GM21515 (cell line): ENCODE results near the gene CAP2.

Experiments used
- ATAC-seq: cut with Tn5 transposase; IDR thresholded peaks from one replicate; pipeline ENCODE4 v1.9.1; 2021; ENCODE audit not compliant: unreplicated experiment

CAP2 gene

DNA sequence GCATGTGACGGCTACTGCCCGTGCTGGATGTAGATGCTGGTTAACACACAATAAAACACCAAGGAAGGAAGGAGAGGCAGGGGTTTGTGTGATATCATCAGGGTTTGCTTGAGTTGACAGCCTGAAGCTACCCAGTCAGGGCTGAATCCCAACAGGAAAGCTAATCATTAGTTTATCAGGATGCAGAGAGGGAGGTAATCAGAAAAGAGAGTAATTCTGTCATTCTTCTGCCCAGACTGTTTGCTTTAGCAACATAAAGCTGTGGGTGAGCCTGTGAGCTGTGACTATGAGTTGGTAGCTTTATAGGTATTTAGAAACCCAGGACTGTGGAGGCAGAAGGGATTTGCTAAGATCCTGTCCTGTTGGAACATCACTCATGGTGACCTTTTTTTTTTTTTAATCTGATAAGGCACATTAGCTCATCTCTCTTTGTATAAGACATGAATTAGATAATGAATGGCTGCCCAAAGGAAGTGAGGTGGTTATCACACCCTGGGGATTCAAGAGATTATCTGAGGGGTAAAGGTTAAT is 79.3 kb downstream of the CAP2 start:
- ATAC-seq, result no peak

DNA sequence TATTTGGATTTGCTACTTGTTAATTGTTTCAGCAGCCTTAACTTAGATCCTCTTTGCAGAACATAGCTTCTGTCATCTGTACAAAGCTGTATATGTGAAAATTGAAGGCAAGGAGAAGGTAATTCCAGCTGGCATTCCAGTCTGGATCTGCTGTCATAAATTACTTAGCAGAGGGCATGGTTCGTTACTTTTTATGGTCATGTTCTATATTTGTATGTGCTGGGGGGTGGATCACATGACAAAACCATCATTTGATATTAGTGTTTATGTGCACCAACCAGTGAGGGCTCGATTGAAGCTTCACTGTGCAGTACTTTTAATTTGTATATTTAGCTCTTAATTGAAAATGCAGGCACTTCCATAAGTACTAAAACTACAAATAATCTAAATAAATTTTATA is 80.2 kb downstream of the CAP2 start:
- ATAC-seq, result no peak

DNA sequence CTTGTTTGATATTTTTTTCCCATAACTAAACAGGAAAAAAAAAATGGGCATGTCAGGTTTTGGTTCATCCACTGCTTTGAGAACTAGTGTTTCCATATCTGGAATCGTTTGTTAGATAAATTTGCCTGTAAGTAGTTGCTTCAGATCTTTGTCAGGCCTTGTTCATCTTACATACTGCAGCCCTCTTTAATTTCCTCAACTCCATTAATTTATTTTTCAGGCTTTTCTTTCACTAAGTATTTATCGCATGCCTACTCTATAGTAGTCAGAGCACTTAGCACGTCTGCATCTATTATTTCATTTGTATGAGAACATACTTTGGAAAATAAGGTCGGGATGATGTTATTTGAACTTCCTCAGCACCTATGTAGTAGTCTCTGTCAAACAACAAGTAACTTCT is 80.9 kb downstream of the CAP2 start:
- ATAC-seq, result no peak

DNA sequence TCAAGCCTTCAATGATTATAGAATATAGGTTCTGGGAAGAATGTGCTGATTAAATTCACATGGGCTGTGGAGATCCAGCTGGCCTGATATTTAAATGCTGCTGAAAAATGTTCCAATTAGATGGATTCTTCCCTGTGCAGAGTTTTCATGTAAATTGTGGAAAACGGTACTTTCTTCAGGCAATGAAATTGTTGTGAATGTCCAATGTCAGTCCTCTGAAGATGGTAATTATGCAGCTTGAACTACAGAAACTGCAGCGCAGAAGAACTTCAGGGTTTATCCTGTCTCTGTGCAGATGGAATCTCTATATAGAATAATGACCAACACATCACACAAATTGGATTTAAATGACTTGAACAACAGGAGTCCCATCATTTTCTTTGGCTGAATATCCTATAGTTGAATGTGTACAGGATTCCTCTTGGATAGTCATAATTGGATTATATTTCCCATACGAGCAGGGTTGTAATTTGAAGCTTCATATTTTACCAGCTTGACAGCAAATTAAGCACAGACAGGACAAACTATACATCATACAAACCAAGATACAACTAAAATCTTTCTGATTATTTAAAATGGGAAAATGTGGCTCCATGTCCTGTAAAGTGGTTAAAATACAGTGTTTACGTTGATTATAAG is 82.3 kb downstream of the CAP2 start:
- ATAC-seq, result no peak

DNA sequence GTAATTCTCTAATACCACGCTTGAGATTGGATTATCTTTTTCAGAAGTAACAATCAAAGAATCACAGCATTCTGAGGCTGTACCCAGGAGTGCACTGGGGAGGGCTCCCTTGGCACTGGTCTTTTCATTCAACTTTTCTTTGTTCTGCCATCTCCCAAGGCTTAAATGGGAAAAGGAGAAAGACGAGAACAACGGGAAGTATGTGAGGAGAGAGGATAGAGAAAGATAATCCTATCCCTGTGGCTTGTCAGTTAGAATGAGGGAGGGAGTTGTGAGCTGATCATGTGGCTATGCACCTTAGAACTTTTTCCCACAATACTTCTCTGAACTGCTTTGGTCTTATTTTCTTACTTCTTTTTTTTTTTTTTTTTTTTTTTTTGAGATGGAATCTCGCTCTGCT is 83.1 kb downstream of the CAP2 start:
- ATAC-seq, result no peak

DNA sequence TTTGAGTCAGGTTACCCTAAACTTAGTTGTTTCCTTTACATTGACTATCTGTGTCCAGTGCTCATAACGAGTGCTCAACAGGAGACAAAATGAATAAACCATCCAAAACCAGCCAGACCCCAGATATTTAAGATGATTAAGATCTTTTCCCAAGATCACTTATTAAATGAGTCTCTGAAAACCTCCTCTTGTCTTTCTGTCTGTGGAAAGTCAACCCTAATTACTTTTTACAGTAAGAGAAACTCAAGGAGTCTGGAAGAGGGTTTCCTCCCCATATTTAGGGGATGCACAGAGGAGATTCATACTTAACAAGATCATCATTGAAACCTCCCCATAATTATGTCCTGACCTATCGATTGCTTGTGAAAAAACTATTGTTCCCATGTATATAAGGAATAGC is 84.0 kb downstream of the CAP2 start:
- ATAC-seq, result no peak

DNA sequence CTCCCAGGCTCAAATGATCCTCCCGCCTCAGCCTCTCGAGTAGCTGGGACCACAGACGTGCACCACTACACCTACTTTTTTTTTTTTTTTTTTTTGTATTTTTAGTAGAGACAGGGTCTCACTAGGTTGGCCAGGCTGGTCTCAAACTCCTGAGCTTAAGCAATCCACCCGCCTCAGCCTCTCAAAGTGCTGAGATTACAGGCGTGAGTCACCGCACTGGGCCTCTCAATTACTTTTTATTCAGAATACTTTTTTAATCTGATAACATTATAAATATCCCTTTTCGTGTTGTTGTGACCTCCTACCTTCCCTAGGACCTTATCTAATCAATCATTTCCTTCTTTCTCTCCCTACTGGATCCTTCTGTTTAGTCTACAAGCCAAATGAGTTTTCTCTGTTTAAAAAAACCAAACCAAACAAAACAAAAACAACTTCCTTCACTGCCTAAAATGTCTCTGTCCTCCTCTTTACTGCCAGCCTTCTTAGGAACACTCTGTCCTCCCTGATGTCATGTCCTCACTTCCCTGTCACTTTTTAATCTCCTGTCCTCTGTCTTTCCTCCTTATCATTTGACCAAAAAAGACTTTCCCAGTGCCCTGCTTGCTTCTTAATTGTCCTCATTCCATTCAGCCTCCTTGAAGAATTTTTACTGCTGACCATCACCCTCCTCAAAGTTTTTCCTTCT is 85.0 kb downstream of the CAP2 start:
- ATAC-seq, result no peak

DNA sequence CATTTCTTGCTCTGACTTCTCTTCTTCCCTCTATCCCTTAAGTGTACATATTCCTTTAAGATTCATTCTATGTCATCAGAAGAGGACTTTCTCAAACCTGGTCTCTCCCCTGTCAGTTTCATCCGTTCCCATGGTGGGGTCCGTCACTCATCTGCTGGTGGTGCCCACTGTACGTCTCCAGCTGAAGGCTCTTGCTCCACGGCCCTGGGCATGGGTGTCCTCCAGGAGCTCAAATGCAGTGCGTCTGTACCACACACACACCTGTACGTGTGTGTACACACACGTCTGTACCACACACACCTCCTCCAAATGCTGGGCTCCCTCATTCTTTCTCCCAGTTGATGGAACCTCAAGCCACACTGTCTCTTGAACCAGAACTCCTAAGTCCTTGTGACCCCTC is 85.6 kb downstream of the CAP2 start:
- no peak for ATAC-seq

DNA sequence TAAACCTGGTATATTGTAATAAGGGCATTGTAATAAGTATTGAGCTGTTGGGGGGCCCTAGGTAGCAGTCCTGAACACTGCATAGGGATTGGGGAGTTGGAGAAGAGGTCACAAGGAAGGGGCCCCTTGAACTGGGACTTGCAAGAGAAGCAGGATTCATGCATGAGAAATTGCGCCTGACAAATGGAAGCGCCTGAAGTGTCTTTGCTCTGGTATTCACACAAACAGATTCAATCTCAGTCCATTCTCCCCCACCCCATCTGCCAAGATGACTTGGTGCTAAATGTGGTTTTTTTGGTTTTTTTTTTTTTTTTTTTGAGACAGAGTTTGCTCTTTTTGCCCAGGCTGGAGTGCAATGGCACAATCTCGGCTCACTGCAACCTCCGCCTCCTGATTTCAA is 87.1 kb downstream of the CAP2 start:
- no peak for ATAC-seq

DNA sequence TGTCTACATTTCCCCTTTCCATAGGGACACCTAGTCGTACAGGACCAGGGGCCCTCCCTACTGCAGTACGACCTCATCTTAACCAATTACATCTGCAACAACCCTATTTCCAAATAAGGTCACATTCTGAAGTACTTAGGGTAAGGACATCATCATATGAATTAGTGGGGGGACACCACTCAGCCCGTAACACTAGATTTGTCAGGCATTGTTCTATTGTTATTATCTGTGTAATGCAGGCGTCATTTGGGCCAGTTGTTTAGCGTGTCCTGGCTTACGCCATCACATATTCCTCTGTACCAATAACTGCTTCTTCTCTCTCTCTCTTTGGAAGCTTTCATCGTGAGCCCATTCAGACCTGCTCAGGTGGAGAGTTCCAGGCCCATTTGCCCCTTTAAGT is 89.3 kb downstream of the CAP2 start:
- ATAC-seq, result no peak

DNA sequence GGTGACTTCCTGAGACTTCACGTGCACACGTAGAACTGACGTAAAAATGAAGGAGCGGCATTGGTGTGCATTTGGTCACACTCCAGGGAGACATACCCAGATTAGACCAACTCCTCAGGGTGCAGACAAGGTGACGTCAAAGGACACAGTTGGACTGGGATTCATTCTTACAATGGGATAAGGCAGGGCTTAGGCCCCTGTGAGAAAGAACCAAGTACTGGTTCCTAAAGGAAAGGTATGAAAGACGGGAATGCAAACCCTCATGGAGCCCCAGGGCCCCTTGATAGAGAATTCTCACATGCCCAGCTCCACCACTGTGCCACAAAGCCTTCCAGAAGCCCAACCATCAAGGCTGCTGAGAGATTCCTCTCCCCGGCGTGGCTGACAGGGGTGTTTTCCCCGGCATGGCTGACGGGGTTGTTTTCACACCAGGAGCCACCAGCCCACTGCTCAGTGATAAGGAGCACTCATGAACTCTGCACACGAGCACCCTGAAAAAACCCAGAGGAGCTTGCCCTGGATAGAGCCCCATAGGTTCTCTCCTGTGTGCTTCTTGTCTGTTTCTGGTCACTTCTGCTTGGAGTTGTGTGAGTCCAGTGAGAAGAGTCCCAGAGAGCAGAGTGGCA is 90.1 kb downstream of the CAP2 start:
- no peak for ATAC-seq

DNA sequence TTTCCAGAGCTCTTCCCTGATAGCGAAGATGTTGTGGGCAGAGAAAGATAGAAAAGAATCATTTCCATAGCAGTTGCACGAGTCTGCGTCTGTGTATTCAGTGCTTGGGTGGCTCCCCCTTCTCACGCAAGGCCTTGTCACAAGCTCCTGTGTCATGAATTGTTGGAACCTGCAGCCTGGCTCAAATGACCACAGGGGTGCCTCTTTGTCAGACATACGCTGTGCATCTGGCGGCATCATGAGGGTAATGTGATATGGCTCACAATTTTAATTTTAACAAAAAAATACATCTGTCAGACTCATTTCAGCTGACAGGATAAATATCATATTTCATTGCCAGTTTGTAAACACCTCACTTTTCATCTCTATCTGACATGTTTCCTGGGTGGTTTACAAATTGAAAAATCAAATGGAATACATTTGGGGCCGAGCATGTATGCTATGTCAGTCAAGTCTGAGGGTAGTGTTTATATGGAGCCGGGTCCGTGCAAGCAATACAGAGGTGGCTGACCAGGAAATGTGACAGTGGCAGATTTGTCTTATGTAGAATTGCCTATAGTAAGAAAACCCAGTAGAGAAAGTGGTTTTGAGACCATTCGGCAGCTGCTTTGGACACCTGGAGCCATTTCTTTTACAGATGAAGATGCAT is 90.9 kb downstream of the CAP2 start:
- no peak for ATAC-seq

DNA sequence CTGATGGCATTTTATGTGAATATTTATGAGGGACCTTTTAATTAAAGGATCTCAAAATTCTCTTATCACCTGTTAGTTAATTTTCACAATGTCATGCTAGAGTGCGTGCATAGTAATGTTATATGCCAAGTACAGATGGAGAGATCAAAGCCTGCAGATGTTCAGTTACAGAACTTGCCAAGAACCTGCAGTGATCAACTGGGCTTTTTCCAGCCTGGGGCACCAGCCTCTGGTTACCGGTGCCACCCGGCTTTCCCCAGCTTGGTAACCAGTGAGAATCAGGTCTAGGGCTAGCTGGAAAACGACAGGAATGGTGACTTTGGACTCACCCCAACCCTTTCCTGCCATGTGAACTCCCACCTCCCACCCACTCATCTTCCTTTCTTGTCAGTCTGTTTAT is 91.8 kb downstream of the CAP2 start:
- ATAC-seq, result no peak

DNA sequence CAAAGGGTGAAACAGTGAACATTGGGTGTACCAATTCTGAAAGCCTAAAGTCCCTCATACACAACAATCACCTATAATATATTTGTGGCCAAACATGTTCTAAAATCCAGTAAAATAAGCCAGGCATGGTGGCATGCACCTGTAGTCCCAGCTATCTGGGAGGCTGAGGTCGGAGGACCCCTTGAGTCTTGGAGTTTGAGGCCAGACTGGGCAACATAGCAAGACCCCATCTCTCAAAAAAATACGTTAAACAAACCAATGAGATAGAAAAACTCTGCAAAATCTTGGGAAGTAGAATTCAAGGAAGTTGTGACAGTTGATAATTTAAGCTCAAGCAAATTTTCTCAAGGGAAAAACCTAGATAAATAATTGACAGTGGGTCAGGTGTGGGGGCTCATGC is 92.6 kb downstream of the CAP2 start:
- ATAC-seq, result no peak

DNA sequence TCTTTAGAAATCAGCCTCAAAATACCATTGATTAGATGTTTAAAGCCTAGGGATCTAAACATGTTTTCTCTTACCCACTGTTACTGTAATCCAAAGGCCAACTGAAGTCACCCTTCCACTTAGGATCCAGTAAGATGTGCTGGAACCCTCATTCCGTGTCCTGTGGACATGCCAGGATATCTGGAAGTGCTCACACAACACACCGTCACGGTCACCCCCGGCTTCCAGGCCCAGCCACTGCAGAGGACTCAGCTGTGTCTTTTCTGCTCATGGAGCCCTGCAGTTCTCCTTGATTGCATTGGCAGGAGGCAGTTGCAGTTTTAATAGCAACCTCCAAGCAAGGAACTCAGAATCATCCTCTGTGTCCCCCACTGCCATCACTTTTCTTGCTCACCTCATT is 93.3 kb downstream of the CAP2 start:
- no peak for ATAC-seq

DNA sequence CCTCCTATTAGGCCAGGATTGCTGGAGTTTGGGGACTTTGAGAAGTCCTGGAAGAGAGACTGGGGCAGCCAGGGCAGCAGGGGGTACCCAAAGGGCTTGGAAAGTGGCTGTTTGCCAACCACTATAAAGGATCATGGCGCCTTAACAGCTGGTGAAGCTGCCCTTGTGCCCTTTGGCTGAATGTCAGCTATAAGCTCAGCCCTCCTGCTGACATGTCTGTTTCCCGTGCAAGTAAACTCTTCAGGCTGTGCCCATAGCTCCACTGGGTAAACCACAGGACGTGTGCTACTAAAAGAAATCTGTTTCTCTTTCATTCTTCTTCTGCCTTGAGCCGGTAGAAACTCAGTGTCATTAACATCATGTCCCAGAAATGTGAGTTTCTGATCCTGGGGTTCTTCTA is 97.3 kb downstream of the CAP2 start:
- ATAC-seq, result no peak

DNA sequence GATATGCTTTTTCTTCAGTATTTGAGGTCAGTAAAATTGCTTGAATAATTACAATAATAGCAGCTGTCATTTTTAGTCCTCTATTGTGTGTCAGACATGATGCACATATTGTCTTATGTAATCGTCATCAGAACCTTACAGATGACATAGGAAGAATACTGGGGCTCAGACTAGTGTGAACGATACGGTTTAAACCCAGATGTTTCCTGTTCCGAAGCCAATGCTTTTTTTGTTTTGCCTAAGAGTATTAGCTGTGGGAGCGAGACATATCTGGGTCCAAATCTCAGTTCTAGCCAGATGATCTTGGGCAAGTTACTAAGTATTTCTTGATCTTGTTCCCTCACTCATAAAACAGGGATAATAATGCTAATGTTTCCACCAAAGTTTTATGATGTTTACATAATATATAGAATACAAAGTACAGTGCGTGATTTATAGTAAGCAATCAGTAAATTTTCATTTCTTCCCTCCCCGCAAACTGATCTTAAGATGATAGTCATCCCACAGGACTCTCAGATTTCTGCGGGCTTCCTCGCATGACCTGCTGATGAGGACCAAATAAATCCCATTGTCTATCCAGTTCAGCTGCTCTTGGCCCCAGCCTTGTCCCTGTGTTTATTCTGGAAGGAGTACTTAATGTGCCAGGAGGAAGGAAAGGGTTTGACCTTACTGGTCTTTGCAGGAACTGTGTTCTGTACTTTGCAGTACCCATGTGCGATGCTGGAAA is 98.2 kb downstream of the CAP2 start:
- no peak for ATAC-seq

DNA sequence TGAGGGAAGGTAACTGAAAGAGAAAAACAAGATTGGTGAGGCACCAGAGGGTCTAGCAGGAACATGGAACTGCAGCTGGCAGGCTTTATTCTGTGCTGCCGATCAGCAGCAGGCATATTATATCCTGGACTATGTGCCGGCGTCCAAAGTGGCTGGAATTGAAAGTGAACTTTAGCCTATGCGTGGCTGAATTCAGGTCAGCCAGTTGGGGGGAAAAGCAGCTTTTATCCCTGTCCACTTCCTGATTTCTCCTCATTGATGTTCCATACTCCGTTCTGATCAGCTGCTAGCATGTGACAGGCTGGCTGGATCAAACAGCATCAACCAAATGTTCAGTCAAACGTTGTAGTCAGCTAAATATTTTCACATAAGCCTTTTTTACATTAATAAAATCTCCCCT is 99.0 kb downstream of the CAP2 start:
- ATAC-seq, result no peak

DNA sequence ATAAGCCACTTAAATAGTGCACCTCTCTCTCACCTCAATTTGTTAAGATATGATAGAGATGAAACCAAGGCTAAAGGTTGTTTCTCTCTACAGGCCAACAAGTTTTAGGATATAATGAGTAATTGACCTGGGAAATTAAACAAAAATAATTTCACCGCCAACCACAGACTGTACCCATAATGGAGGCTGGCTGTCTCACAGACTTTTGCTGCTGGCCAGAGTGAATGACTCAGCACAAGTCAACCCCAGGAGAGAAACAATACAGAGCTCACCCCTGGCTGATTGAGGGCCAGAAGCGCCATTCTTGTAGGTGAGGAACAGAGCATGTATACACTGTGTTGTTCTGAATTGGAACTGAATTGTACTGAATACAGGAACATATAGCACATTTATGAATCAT is 99.9 kb downstream of the CAP2 start:
- ATAC-seq, result no peak

DNA sequence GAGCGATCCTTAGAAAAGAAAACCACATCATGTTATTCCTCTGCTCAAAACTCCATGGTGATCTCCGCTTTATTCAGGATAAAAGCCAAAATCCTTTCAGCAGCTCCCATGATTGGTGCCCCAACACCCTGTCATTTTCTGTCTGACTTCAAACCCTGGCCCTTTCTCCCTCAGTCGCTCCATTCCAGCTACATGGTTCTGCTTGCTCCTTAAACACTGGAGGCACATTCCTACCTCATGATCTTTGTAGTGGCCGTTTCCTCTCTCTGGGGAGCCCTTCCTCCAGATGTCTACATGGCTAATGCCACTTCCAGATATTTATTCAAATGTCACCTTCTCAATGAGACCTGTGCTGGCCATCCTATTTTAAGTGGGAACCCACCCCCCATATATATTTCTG is 100.8 kb downstream of the CAP2 start:
- no peak for ATAC-seq

DNA sequence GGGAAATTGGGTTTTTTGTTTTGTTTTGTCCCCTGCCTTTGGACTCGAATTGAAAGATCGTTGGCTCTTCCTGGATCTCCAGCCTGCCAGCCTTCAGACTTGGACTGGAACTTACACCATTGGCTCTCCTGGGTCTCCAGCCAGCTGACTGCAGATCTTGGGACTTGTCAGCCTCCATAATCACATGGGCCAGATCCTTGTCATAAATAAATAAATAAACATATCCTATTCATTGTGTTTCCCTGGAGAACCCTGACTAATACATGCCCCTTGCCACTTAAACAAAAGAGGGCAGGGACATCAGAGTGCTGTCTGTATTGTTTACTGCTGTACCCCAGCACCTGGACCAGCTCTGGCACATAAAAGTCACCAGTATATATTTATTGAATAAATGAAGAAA is 101.5 kb downstream of the CAP2 start:
- no peak for ATAC-seq
